SIG-M5 (cell line): ENCODE results near the gene AMY2B.
"Not testable (repeated sequence)": the region's sequence is repeated elsewhere in the genome, so short reads cannot be mapped to it uniquely, and the experiment has no call there.

Experiments used
- DNase-seq: peaks from one replicate; lab custom pipeline; 2025; lab: John Stamatoyannopoulos, UW

AMY2B gene

GRCh38 chr1:103627436-103627835 lies 56.0 kb downstream of the AMY2B start:
- not testable (repeated sequence) for DNase-seq
